Gastrocnemius medialis (tissue), 4 donors: ENCODE results near the gene ARL6IP5. TPM values are rescaled to one million over a fixed set of nuclear protein-coding genes. Genes with fewer than 3 reads are reported as not detected.

Experiments
- ATAC-seq, 2 donors: fragments of 150-250 bp; one replicate each; pipeline ENCODE4 v1.9.1; 2016
- DNase-seq, 2 donors: peaks; one replicate each; pipeline ENCODE4 v3.0.0-alpha.2; 2019
- H3K27ac ChIP-seq, 4 donors: fragments of 200-600 bp; sonication (generic); 1 replicate in 1 of 4; 2 replicates in 3 of 4; pipeline ENCODE4 v1.5.1; 2016 to 2018; ENCODE audit warnings: mild to moderate bottlenecking in 2 of 4, moderate library complexity in 1 of 4
- H3K27me3 ChIP-seq, 3 donors: fragments of 200-600 bp; sonication (generic) in 2 of 3; 1 replicate in 1 of 3; 2 replicates in 2 of 3; pipeline versions ENCODE4 v1.5.1 to v1.6.0; 2016 to 2019; ENCODE audit warnings: mild to moderate bottlenecking in 1 of 3, moderate library complexity in 1 of 3
- H3K36me3 ChIP-seq, 2 donors: fragments of 200-600 bp; sonication (generic) in 1 of 2; one replicate each; pipeline ENCODE4 v1.5.1; 2017 to 2018
- H3K4me1 ChIP-seq, 2 donors: fragments of 200-600 bp; sonication (generic) in 1 of 2; one replicate each; pipeline ENCODE4 v1.5.1; 2016 to 2017; ENCODE audit warnings: mild to moderate bottlenecking in 2 of 2
- H3K4me3 ChIP-seq, 4 donors: fragments of 200-600 bp; sonication (generic) in 3 of 4; 1 replicate in 1 of 4; 2 replicates in 3 of 4; pipeline ENCODE4 v1.5.1; 2016 to 2019; ENCODE audit warnings: mild to moderate bottlenecking in 2 of 4
- H3K9me3 ChIP-seq, 3 donors: fragments of 200-600 bp; sonication (generic) in 2 of 3; 1 replicate in 1 of 3; 2 replicates in 2 of 3; pipeline ENCODE4 v1.5.1; 2016 to 2019
- CTCF ChIP-seq, 5 experiments: fragments of 450-650 bp in 3 of 5; fragments of 200-600 bp in 2 of 5; sonication (generic) in 2 of 5; IDR thresholded peaks in 4 of 5; conservative IDR thresholded peaks in 1 of 5; 1 replicate in 4 of 5; 2 replicates in 1 of 5; pipeline ENCODE4 v1.5.1; 2016 to 2019; ENCODE audit warnings: antibody characterized with exemption in 5 of 5, mild to moderate bottlenecking in 3 of 5, moderate library complexity in 3 of 5
- POLR2A ChIP-seq, 2 donors: fragments of 450-650 bp; IDR thresholded peaks; one replicate each; pipeline ENCODE4 v1.6.1; 2017; ENCODE audit warnings: antibody characterized with exemption in 2 of 2, mild to moderate bottlenecking in 2 of 2, moderate library complexity in 2 of 2
- in situ Hi-C, 4 donors: fragments of 200-750 bp; cut with MboI; loops; one replicate each; pipeline versions ENCODE4 v1.15.0 to v1.8.0; 2017; ENCODE audit warnings: low sequenced_read_pairs in 4 of 4
- intact Hi-C: fragments of 100-400 bp; cut with DNase I; formaldehyde crosslinking; loops from one replicate; pipeline ENCODE4 v1.15.1; 2023; ENCODE audit warnings: low total_unique reads
- total RNA-seq, 4 donors: library from RNA; depleted of rRNA; stranded (reverse); fragments of >200 nt; gene quantifications; one replicate each; pipeline versions ENCODE4 v1.1.0 to v1.2.3, GENCODE V29; 2016

Gene ARL6IP5
- total RNA-seq, 4 donors from 2014 or later: 108 to 181 (median 145) TPM

DNA sequence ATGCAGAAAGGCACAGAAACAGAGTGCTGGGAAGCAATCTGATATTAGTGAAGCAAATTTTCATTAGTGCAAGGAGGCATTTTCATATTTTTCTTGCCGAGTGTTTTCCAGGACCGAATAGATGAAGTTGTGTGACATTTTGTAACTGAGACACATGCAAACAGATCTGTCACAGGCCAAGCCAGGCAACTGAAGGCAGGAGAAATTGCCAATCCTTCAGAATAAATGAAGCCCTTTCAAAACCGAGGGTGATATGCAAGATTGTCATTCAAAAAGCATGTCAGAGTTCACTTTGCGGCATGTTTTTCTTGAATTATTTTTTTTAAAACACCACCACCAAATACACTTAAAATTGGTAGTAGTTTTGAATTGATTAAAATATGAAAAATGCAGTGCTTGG, 31.4 kb downstream of the ARL6IP5 start:
- in situ Hi-C loops (no loop called here), intact Hi-C loops (loop anchor here (2.0 kb wide), 1 partner anchor 623 kb away; the partner anchor contains the start of gene MITF)
- Histone ChIP-seq H3K27ac (peak overlapping the region; percentile 95 to 97 (median 96)), H3K36me3 (no peaks in the 10 kb centered on the region), H3K27me3 (no peaks in the 10 kb centered on the region), H3K9me3 (no peaks in the 10 kb centered on the region), H3K4me1 (peaks cover 36 to 81% of the 10 kb centered on the region in 2 donors), H3K4me3 (peak overlapping the region; percentile 26 to 50 (median 37))
- TF ChIP-seq POLR2A (IDR thresholded peaks at IDR 0.05): no peak
- no peak for TF ChIP-seq CTCF (IDR thresholded peaks at IDR 0.05 in 4 of 5, conservative IDR thresholded peaks at IDR 0.05 in 1 of 5)
- DNase-seq (no peak), ATAC-seq (no peak)

DNA sequence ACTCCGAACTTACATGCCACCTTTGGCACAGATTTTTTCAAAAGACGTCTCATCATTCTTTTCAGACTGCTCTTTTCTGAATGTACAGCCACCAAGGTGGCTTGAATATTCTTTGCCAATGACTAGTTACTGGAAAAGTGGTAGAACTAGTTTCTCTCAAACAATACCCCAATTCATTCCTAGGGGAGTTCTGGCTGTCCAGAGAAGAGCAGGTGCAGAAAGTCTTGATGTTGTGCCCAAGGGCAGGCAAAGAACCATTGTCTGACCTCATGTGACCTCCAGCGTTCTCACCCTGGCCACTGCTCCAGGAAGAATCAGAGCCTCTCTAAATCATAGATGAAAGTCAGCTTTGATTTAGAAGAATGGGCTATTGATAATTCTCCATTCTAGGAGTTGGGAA, 32.2 kb downstream of the ARL6IP5 start:
- Histone ChIP-seq H3K4me3 (peak overlapping the region; percentile 26 to 50 (median 37)), H3K27me3 (no peaks in the 10 kb centered on the region), H3K9me3 (no peaks in the 10 kb centered on the region), H3K27ac (peak overlapping the region; percentile 95 to 97 (median 96)), H3K36me3 (no peaks in the 10 kb centered on the region), H3K4me1 (peaks cover 30 to 79% of the 10 kb centered on the region in 2 donors)
- no peak for TF ChIP-seq CTCF (IDR thresholded peaks at IDR 0.05 in 4 of 5, conservative IDR thresholded peaks at IDR 0.05 in 1 of 5)
- no peak for TF ChIP-seq POLR2A (IDR thresholded peaks at IDR 0.05)
- peak in 1 of 2 donors; percentile 20 for ATAC-seq
- in situ Hi-C loops: no loop called here
- DNase-seq: peak in 1 of 2 donors; percentile 66
- intact Hi-C loops: loop anchor here (2.0 kb wide), 1 partner anchor 622 kb away; the partner anchor contains the start of gene MITF

- H3K27ac ChIP-seq: peak overlapping the region; percentile 95 to 97 (median 96)
- DNase-seq (peak in 1 of 2 donors; percentile 67), ATAC-seq (peak in 1 of 2 donors; percentile 23)
- no peaks in the 10 kb centered on the region for H3K9me3 ChIP-seq
- no peaks in the 10 kb centered on the region for H3K27me3 ChIP-seq
- in situ Hi-C loops: no loop called here
- peaks cover 27 to 71% of the 10 kb centered on the region in 2 donors for H3K4me1 ChIP-seq
- TF ChIP-seq POLR2A (IDR thresholded peaks at IDR 0.05) (peak; percentile 8 to 54), CTCF (IDR thresholded peaks at IDR 0.05 in 4 of 5, conservative IDR thresholded peaks at IDR 0.05 in 1 of 5) (no peak)
- peak overlapping the region in 3 of 4 donors; percentile 34 to 40 (median 39) for H3K4me3 ChIP-seq
- no peaks in the 10 kb centered on the region for H3K36me3 ChIP-seq
- intact Hi-C loops: loop anchor here (2.0 kb wide), 1 partner anchor 32 kb away; no protein-coding TSS in a partner anchor
Observed at GRCh38 chr3:69118555-69118954, 33.8 kb downstream of the ARL6IP5 start.

- peak overlapping the region; percentile 95 to 97 (median 96) for H3K27ac ChIP-seq
- H3K4me1 ChIP-seq: peaks cover 23 to 69% of the 10 kb centered on the region in 2 donors
- ATAC-seq: peak; percentile 61 to 62
- no peaks in the 10 kb centered on the region for H3K36me3 ChIP-seq
- TF ChIP-seq CTCF (IDR thresholded peaks at IDR 0.05 in 4 of 5, conservative IDR thresholded peaks at IDR 0.05 in 1 of 5) (no peak), POLR2A (IDR thresholded peaks at IDR 0.05) (peak; percentile 21 to 46)
- no peaks in the 10 kb centered on the region for H3K9me3 ChIP-seq
- no peaks in the 10 kb centered on the region for H3K27me3 ChIP-seq
- in situ Hi-C loops (no loop called here), intact Hi-C loops (loop anchor here (2.0 kb wide), 1 partner anchor 32 kb away; no protein-coding TSS in a partner anchor)
- peak overlapping the region in 3 of 4 donors; percentile 34 to 40 (median 39) for H3K4me3 ChIP-seq
- DNase-seq: peak; percentile 81 to 86
Observed at GRCh38 chr3:69119138-69119537, 34.4 kb downstream of the ARL6IP5 start.
